MCF 10A (cell line): ENCODE results near the gene VAV3. TPM values are rescaled to one million over a fixed set of nuclear protein-coding genes. Genes with fewer than 3 reads are reported as not detected.

Source experiments
- BruUV-seq: library from RNA; stranded (reverse); fragments of 400-500 nt; replicated peaks from 2 replicates; lab custom pipeline; 2021; lab: Mats Ljungman, UMichigan
- CTCF ChIA-PET: fragments of 300-600 bp; sonication (Branson Sonifier 250); formaldehyde crosslinking; extraction: SDS; loops from one replicate; lab custom pipeline; 2021; ENCODE audit warnings: antibody characterized with exemption, inconsistent platforms; lab: Yijun Ruan, JAX
- POLR2A ChIA-PET: fragments of 300-600, 350-650 bp; sonication (Branson Sonifier 250); formaldehyde crosslinking; extraction: SDS; loops from one replicate; lab custom pipeline; 2020; ENCODE audit warnings: antibody characterized with exemption, inconsistent platforms; lab: Yijun Ruan, JAX
- DNase-seq: peaks from one replicate; pipeline ENCODE4 v3.0.0-alpha.2; 2018; ENCODE audit not compliant: unreplicated experiment
- H3K27ac Mint-ChIP-seq: one replicate; pipeline ENCODE4 v1.8.0; 2022; ENCODE audit warnings: mild to moderate bottlenecking, low read depth, mixed read lengths; ENCODE audit not compliant: unreplicated experiment
- H3K27me3 Mint-ChIP-seq: one replicate; pipeline ENCODE4 v1.8.0; 2022; ENCODE audit warnings: mixed read lengths; ENCODE audit not compliant: insufficient read depth, unreplicated experiment
- H3K36me3 Mint-ChIP-seq: one replicate; pipeline ENCODE4 v1.8.0; 2022; ENCODE audit warnings: mild to moderate bottlenecking, moderate library complexity, mixed read lengths; ENCODE audit not compliant: insufficient read depth, unreplicated experiment
- H3K4me1 Mint-ChIP-seq: one replicate; pipeline ENCODE4 v1.8.0; 2022; ENCODE audit warnings: mixed read lengths; ENCODE audit not compliant: insufficient read depth, unreplicated experiment
- H3K4me3 Mint-ChIP-seq: one replicate; pipeline ENCODE4 v1.8.0; 2022; ENCODE audit warnings: mild to moderate bottlenecking, moderate library complexity, mixed read lengths; ENCODE audit not compliant: unreplicated experiment
- H3K9me3 Mint-ChIP-seq: one replicate; pipeline ENCODE4 v1.8.0; 2022; ENCODE audit warnings: mixed read lengths; ENCODE audit not compliant: unreplicated experiment
- intact Hi-C: fragments of 100-400 bp; cut with micrococcal nuclease; formaldehyde crosslinking; loops from 2 replicates; pipeline ENCODE4 v1.14.1; 2022
- total RNA-seq: library from RNA; stranded (reverse); gene quantifications from 2 replicates; pipeline ENCODE4 v1.2.3, GENCODE V29; 2022
- TF ChIP-seq, protein P1 (sequence below): fragments of 200-600 bp; IDR thresholded peaks from one replicate; pipeline ENCODE4 v1.8.0; 2022; ENCODE audit warnings: antibody characterized with exemption, mild to moderate bottlenecking; ENCODE audit not compliant: unreplicated experiment

Gene VAV3
- total RNA-seq, 1 experiment from 2014 or later: 2.0 TPM

DNA sequence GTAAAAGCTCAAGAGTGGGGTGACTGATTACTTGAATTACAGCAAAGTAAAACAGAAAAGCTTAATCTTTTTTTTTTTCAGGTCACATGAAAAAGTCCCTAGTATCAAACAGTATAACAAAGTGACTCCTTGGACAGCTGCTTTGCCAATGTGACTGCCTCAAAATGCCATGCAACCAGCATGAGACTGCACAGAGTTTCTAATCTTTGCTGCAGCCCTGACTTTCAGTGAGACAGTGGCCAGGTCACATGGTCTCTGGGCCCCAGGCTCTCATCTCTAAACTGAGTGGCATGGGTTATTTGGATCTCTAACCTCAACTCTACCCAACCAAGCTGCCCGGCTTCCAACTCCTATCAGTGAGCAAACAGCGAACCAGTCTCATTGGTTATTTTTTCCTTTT, 169.0 kb downstream of the VAV3 start:
- Mint-ChIP-seq H3K4me3 (no peak overlapping the region), H3K36me3 (no peaks in the 10 kb centered on the region), H3K27ac (no peak overlapping the region), H3K27me3 (no peaks in the 10 kb centered on the region), H3K9me3 (no peaks in the 10 kb centered on the region), H3K4me1 (no peaks in the 10 kb centered on the region)
- BruUV-seq: no TSS peak
- CTCF ChIA-PET: interaction anchor here (0.7 to 1.1 kb wide), 4 partner anchors 9 to 1397 kb away, joined by 3 to 7 read pairs (median 4); no protein-coding TSS in a partner anchor
- intact Hi-C loops: no loop called here
- TF ChIP-seq, protein P1, sequence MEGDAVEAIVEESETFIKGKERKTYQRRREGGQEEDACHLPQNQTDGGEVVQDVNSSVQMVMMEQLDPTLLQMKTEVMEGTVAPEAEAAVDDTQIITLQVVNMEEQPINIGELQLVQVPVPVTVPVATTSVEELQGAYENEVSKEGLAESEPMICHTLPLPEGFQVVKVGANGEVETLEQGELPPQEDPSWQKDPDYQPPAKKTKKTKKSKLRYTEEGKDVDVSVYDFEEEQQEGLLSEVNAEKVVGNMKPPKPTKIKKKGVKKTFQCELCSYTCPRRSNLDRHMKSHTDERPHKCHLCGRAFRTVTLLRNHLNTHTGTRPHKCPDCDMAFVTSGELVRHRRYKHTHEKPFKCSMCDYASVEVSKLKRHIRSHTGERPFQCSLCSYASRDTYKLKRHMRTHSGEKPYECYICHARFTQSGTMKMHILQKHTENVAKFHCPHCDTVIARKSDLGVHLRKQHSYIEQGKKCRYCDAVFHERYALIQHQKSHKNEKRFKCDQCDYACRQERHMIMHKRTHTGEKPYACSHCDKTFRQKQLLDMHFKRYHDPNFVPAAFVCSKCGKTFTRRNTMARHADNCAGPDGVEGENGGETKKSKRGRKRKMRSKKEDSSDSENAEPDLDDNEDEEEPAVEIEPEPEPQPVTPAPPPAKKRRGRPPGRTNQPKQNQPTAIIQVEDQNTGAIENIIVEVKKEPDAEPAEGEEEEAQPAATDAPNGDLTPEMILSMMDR: no peak
- no peak for DNase-seq
- POLR2A ChIA-PET: no interaction called here

DNA sequence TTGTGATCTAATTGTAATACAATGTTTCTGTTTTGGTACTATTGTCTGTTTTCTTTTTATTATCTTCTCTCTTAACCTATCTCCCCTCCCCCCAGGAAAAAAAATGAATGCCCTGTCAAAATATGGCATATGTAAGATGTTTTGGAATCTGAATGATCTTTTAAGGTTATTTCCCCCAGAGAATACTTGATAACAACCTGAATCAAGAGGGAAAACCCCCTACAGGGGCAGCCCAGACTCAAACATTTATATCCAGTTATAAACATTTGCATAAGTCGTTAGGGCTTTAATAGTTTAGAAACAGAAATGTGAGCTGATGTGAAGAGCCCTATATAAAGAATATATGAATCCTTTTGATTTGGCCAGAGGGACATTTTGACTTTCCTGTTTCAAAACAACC, 169.5 kb downstream of the VAV3 start:
- H3K27ac Mint-ChIP-seq: no peak overlapping the region

DNA sequence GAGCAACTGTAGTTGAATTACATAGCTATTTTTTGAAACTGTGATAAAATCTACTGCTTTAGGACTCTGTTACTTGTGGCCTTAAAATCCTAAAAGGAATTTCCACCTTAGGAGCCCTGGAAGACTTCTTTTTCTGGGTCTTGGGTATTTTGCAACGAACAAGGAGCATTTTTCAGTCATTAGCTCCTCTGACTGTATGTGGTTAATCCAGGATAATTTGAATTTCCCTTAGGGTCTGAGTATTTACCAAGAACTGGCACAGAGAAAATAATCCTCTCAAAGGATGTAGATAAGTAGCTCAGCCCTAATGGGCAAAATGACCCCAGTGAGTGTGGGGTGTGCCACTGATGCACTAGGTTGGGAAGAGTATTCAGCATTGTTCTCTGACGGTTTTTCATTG, 170.4 kb downstream of the VAV3 start:
- H3K9me3 Mint-ChIP-seq: no peaks in the 10 kb centered on the region
- no peak overlapping the region for H3K4me3 Mint-ChIP-seq
- TF ChIP-seq, protein P1: no peak
- intact Hi-C loops: no loop called here
- BruUV-seq: no TSS peak
- H3K27me3 Mint-ChIP-seq: no peaks in the 10 kb centered on the region
- POLR2A ChIA-PET: interaction anchor here (0.7 kb wide), 1 partner anchor 1299 kb away, joined by 3 read pairs; no protein-coding TSS in a partner anchor
- H3K4me1 Mint-ChIP-seq: no peaks in the 10 kb centered on the region
- H3K36me3 Mint-ChIP-seq: no peaks in the 10 kb centered on the region
- DNase-seq: no peak
- no peak overlapping the region for H3K27ac Mint-ChIP-seq
- CTCF ChIA-PET: interaction anchor here (0.7 to 2.7 kb wide), 5 partner anchors 10 to 406 kb away, joined by 3 to 19 read pairs (median 5); partner anchors contain the start of gene SLC25A24

More for the DNA sequence above, 169.5 kb downstream of the VAV3 start:
- DNase-seq: no peak
- ChIA-PET CTCF (interaction anchor here (0.7 to 2.7 kb wide), 6 partner anchors 10 to 1398 kb away, joined by 3 to 13 read pairs (median 4); no protein-coding TSS in a partner anchor), POLR2A (no interaction called here)
- H3K9me3 Mint-ChIP-seq: no peaks in the 10 kb centered on the region
- intact Hi-C loops: no loop called here
- BruUV-seq: no TSS peak
- H3K36me3 Mint-ChIP-seq: no peaks in the 10 kb centered on the region
- TF ChIP-seq, protein P1: no peak
- H3K27me3 Mint-ChIP-seq: no peaks in the 10 kb centered on the region
- no peaks in the 10 kb centered on the region for H3K4me1 Mint-ChIP-seq
- no peak overlapping the region for H3K4me3 Mint-ChIP-seq

DNA sequence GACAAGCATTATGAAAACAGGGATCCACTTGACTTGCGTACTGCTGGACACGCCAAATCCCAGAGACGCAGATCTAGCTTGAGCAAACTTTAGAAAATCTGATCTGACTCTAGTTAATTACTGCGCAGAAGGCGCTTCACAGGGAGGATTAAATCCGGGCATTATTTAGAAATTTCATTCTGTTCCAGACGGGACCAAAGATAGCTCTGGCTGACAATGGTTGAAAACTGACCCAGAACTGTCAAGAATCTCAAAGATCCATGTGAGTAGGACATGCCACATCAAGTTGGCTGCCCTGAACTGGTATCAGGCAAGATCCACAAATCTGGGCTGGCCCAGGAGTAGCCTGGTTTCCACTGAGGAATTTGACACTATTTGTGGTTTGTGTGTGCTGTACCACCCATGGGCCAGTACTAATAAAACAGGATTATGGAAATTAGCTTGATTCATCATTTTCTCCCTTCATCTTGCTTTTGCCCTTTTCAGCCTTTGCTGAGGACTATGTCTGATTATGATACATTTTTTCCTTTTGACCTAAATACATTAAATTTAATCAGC, 171.0 kb downstream of the VAV3 start:
- Mint-ChIP-seq H3K4me1 (no peaks in the 10 kb centered on the region), H3K36me3 (no peaks in the 10 kb centered on the region), H3K9me3 (no peaks in the 10 kb centered on the region), H3K27me3 (no peaks in the 10 kb centered on the region), H3K4me3 (no peak overlapping the region), H3K27ac (no peak overlapping the region)
- intact Hi-C loops: no loop called here
- no TSS peak for BruUV-seq
- TF ChIP-seq, protein P1: no peak
- DNase-seq: no peak
- ChIA-PET POLR2A (interaction anchor here (0.7 kb wide), 1 partner anchor 1299 kb away, joined by 3 read pairs; no protein-coding TSS in a partner anchor), CTCF (interaction anchor here (0.7 to 2.7 kb wide), 5 partner anchors 11 to 406 kb away, joined by 3 to 19 read pairs (median 5); partner anchors contain the start of gene SLC25A24)
